ENCODE measurements around the gene U2AF2.

Gene U2AF2

GRCh38 chr19:55611300-55611982 lies 43.4 kb upstream of the U2AF2 start:
- no peak overlapping the region for H3K4me3 ChIP-seq (ENCODE audit: low read depth, low read length)
- TF ChIP-seq, protein P1, sequence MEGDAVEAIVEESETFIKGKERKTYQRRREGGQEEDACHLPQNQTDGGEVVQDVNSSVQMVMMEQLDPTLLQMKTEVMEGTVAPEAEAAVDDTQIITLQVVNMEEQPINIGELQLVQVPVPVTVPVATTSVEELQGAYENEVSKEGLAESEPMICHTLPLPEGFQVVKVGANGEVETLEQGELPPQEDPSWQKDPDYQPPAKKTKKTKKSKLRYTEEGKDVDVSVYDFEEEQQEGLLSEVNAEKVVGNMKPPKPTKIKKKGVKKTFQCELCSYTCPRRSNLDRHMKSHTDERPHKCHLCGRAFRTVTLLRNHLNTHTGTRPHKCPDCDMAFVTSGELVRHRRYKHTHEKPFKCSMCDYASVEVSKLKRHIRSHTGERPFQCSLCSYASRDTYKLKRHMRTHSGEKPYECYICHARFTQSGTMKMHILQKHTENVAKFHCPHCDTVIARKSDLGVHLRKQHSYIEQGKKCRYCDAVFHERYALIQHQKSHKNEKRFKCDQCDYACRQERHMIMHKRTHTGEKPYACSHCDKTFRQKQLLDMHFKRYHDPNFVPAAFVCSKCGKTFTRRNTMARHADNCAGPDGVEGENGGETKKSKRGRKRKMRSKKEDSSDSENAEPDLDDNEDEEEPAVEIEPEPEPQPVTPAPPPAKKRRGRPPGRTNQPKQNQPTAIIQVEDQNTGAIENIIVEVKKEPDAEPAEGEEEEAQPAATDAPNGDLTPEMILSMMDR (IDR thresholded peaks at IDR 0.05; ENCODE audit: low read depth, low read length, missing control alignments), result no peak
- DNase-seq (ENCODE audit: low read depth), result no peak
- in situ Hi-C loops (cut with HindIII; ENCODE audit: low sequenced_read_pairs), result loop anchor here (25.0 kb wide), 1 partner anchor 1149 kb away; the partner anchor contains the start of genes CDC42EP5 and LENG9

- in situ Hi-C loops (cut with HindIII; ENCODE audit: low sequenced_read_pairs), result loop anchor here (25.0 kb wide), 1 partner anchor 1150 kb away; the partner anchor contains the start of genes CDC42EP5 and LENG9
- DNase-seq (ENCODE audit: low read depth), result no peak
- TF ChIP-seq, protein P1 (IDR thresholded peaks at IDR 0.05; ENCODE audit: low read depth, low read length, missing control alignments), result no peak
- H3K4me3 ChIP-seq (ENCODE audit: low read depth, low read length), result no peak overlapping the region
These were observed 42.7 kb upstream of the U2AF2 start for GRCh38 chr19:55611983-55612645.

DNA sequence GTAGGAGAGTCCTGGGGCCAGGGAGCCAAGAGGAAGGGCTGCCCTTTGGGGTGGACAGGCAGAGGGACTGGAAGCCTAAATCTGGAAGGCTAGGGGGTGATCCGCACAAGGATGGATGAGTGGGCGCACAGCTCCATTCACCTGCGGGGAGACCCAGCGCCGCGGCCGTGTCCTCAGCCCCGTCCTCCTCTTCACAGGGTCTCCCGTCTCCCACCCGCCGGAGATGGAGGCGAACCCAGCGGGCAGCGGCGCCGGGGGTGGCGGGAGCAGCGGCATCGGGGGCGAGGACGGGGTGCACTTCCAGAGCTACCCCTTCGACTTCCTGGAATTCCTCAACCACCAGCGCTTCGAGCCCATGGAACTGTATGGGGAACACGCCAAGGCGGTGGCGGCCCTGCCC lies 41.4 kb upstream of the U2AF2 start:
- H3K4me3 ChIP-seq (ENCODE audit: low read depth, low read length), result no peak overlapping the region
- DNase-seq (ENCODE audit: low read depth), result no peak
- in situ Hi-C loops (cut with HindIII; ENCODE audit: low sequenced_read_pairs), result loop anchor here (25.0 kb wide), 1 partner anchor 1151 kb away; the partner anchor contains the start of genes CDC42EP5 and LENG9
- TF ChIP-seq, protein P1 (IDR thresholded peaks at IDR 0.05; ENCODE audit: low read depth, low read length, missing control alignments), result no peak

GRCh38 chr19:55613930-55614710 lies 40.7 kb upstream of the U2AF2 start:
- in situ Hi-C loops (cut with HindIII; ENCODE audit: low sequenced_read_pairs), result loop anchor here (25.0 kb wide), 1 partner anchor 1152 kb away; the partner anchor contains the start of genes CDC42EP5 and LENG9
- no peak for DNase-seq (ENCODE audit: low read depth)
- no peak overlapping the region for H3K4me3 ChIP-seq (ENCODE audit: low read depth, low read length)
- TF ChIP-seq, protein P1 (IDR thresholded peaks at IDR 0.05; ENCODE audit: low read depth, low read length, missing control alignments), result no peak

GRCh38 chr19:55614711-55615542 lies 39.9 kb upstream of the U2AF2 start:
- DNase-seq (ENCODE audit: low read depth), result no peak
- TF ChIP-seq, protein P1 (IDR thresholded peaks at IDR 0.05; ENCODE audit: low read depth, low read length, missing control alignments), result no peak
- in situ Hi-C loops (cut with HindIII; ENCODE audit: low sequenced_read_pairs), result loop anchor here (25.0 kb wide), 1 partner anchor 1153 kb away; the partner anchor contains the start of genes CDC42EP5 and LENG9
- H3K4me3 ChIP-seq (ENCODE audit: low read depth, low read length), result no peak overlapping the region

Measured in astrocyte of the cerebellum (primary cell).